GM18508 (cell line): ENCODE data around the gene NRARP.
"Not testable (repeated sequence)": the region's sequence is repeated elsewhere in the genome, so short reads cannot be mapped to it uniquely, and the experiment has no call there.

Experiments used
- ATAC-seq: cut with Tn5 transposase; IDR thresholded peaks from one replicate; pipeline ENCODE4 v1.9.1; 2021; ENCODE audit warnings: moderate number of reproducible peaks; ENCODE audit not compliant: insufficient read depth, unreplicated experiment

NRARP gene

GRCh38 chr9:137266162-137266527 is 35.9 kb downstream of the NRARP start:
- ATAC-seq: no peak

GRCh38 chr9:137265496-137266161 is 36.4 kb downstream of the NRARP start:
- ATAC-seq: no peak

- no peak for ATAC-seq
Observed at GRCh38 chr9:137264067-137264466, 38.0 kb downstream of the NRARP start.

GRCh38 chr9:137263506-137263905 is 38.6 kb downstream of the NRARP start:
- no peak for ATAC-seq

- ATAC-seq: no peak
Observed at GRCh38 chr9:137262909-137263285, 39.2 kb downstream of the NRARP start.

GRCh38 chr9:137262173-137262908 is 39.7 kb downstream of the NRARP start:
- ATAC-seq: not testable (repeated sequence)

- ATAC-seq: no peak
Observed at GRCh38 chr9:137256856-137257255, 45.2 kb downstream of the NRARP start.

- ATAC-seq: no peak
Observed at GRCh38 chr9:137256362-137256761, 45.7 kb downstream of the NRARP start.

GRCh38 chr9:137255448-137256114 is 46.5 kb downstream of the NRARP start:
- no peak for ATAC-seq

- ATAC-seq: no peak
Observed at GRCh38 chr9:137254624-137255447, 47.2 kb downstream of the NRARP start, which contains the start of gene NELFB. TSS of gene NELFB (plus strand) at chr9:137255327.

GRCh38 chr9:137253717-137254623 is 48.1 kb downstream of the NRARP start:
- ATAC-seq: no peak

- no peak for ATAC-seq
Observed at GRCh38 chr9:137252555-137253506, 49.2 kb downstream of the NRARP start.

- ATAC-seq: no peak
Observed at GRCh38 chr9:137251490-137252268, 50.4 kb downstream of the NRARP start.

- no peak for ATAC-seq
Observed at GRCh38 chr9:137251194-137251461, 50.9 kb downstream of the NRARP start, which contains the start of gene STPG3. TSS of gene STPG3 (plus strand) at chr9:137251286. CDS start at chr9:137251287, 1 bp downstream.

- no peak for ATAC-seq
Observed at GRCh38 chr9:137250329-137251193, 51.5 kb downstream of the NRARP start.
